H1 (cell line): ENCODE measurements around the gene RABGGTA. TPM values are rescaled to one million over a fixed set of nuclear protein-coding genes. Genes with fewer than 3 reads are reported as not detected.

Experiments
- CEBPB ChIP-seq: IDR thresholded peaks from 2 replicates; pipeline ENCODE4 v1.6.1; 2012; ENCODE audit warnings: low read depth, low read length
- JUND ChIP-seq: IDR thresholded peaks from 2 replicates; pipeline ENCODE4 v1.6.1; 2011; ENCODE audit warnings: mild to moderate bottlenecking, improper control_type of control experiment, low read length
- KDM4A ChIP-seq: IDR thresholded peaks from one replicate; pipeline ENCODE4 v1.7.1; 2012; ENCODE audit warnings: low read depth, mild to moderate bottlenecking, moderate library complexity, low read length, inconsistent platforms; ENCODE audit not compliant: severe bottlenecking
- PHF8 ChIP-seq: fragments of 200-600 bp; sonication (generic); conservative IDR thresholded peaks from 2 replicates; pipeline ENCODE4 v1.7.1; 2012; ENCODE audit warnings: low read depth, mild to moderate bottlenecking, inconsistent platforms, low read length, moderate library complexity
- RBBP5 ChIP-seq: IDR thresholded peaks from 2 replicates; pipeline ENCODE4 v1.7.1; 2012; ENCODE audit warnings: low read depth, mild to moderate bottlenecking, inconsistent platforms, low read length, moderate library complexity, borderline replicate concordance
- SIX5 ChIP-seq: IDR thresholded peaks from 2 replicates; pipeline ENCODE4 v1.6.1; 2011; ENCODE audit warnings: mild to moderate bottlenecking, low read depth, low read length
- polyA plus RNA-seq, 7 experiments: library from polyadenylated mRNA; depleted of rRNA in 3 of 7; stranded (reverse) in 5 of 7; unstranded in 2 of 7; fragments of >200 nt in 5 of 7; fragments of 200-250 nt in 2 of 7; gene quantifications; 1 replicate in 5 of 7; 2 replicates in 1 of 7; 4 replicates in 1 of 7; pipeline versions ENCODE4 v1.2.1 to v1.2.3, GENCODE V29; 2011 to 2013; ENCODE audit warnings: missing spikeins in 2 of 7, mixed read lengths in 2 of 7
- total RNA-seq: library from RNA; stranded (reverse); fragmentation: NEBNext Ultra II Directional; extraction: Animal tissue kit (Norgen Biotek cat#: 25700); gene quantifications from 2 replicates; pipeline ENCODE4 v1.2.1, GENCODE V29; 2021

The RABGGTA gene
- total and polyA plus RNA-seq, 2 of the 8 experiments (the other 6 are each of a cell fraction or from before 2014, with no cell fraction given), result 16.0 to 49.8 TPM

- TF ChIP-seq JUND, result no peak
- no peak for TF ChIP-seq RBBP5
- TF ChIP-seq PHF8, result no peak
- no peak for TF ChIP-seq CEBPB
- no peak for TF ChIP-seq SIX5
- no peak for TF ChIP-seq KDM4A
Measured at GRCh38 chr14:24285351-24285750, 14.0 kb upstream of the RABGGTA start (continued).
